Caco-2 (cell line): ENCODE data around the gene TNPO3. TPM values are rescaled to one million over a fixed set of nuclear protein-coding genes. Genes with fewer than 3 reads are reported as not detected.

Source experiments
- total RNA-seq: library from RNA; stranded (reverse); gene quantifications from 2 replicates; pipeline ENCODE4 v1.2.3, GENCODE V29; 2022

The TNPO3 gene
- total RNA-seq, 1 experiment from 2014 or later = 59.8 TPM

Other genes with a start within 250 kb of the TNPO3 start
- 108 and 128 TPM in 2 replicates for gene FLNC, start 224.7 kb downstream of the TNPO3 start, total RNA-seq
- gene ATP6V1F, start 192.3 kb downstream of the TNPO3 start, total RNA-seq = 162 and 168 TPM in 2 replicates
- 0.23 and 0.50 TPM in 2 replicates for gene KCP, start 144.4 kb downstream of the TNPO3 start, total RNA-seq
- 1.2 and 1.8 TPM in 2 replicates for gene IRF5, start 117.2 kb downstream of the TNPO3 start, total RNA-seq
- 2.6 and 4.5 TPM in 2 replicates for gene TSPAN33, start 89.6 kb upstream of the TNPO3 start, total RNA-seq
- gene SMO, start 133.5 kb upstream of the TNPO3 start, total RNA-seq = 35.5 and 36.0 TPM in 2 replicates
- gene AHCYL2, start 169.9 kb upstream of the TNPO3 start, total RNA-seq = 15.8 and 17.2 TPM in 2 replicates